IPS-18c (cell line): ENCODE results near the gene CRX.
A peak's percentile ranks its signal among the peaks of the same experiment; 100 is the strongest.
"Not testable (repeated sequence)": the region's sequence is repeated elsewhere in the genome, so short reads cannot be mapped to it uniquely, and the experiment has no call there.

ENCODE experiments used
- H3K4me3 ChIP-seq: 2 replicates; pipeline ENCODE4 v1.7.0; 2013; ENCODE audit warnings: low read depth, mild to moderate bottlenecking, low read length, moderate library complexity; ENCODE audit not compliant: insufficient read depth
- H3K9me3 ChIP-seq: one replicate; pipeline ENCODE4 v1.6.1; 2013; ENCODE audit warnings: mild to moderate bottlenecking, low read length, moderate library complexity; ENCODE audit not compliant: control insufficient read depth, insufficient read depth

The CRX gene

GRCh38 chr19:47821460-47822020, at the start of gene CRX:
TSS of gene CRX (plus strand) at chr19:47821937. CDS start at chr19:47834444, 12,507 bp downstream.
- H3K9me3 ChIP-seq, result no peaks in the 10 kb centered on the region
- peak within 1 kb of the TSS; percentile 20; the same call in 1 of the 2 replicates for H3K4me3 ChIP-seq

GRCh38 chr19:47776568-47776967, 45.2 kb upstream of the CRX start:
- Histone ChIP-seq H3K9me3 (no peaks in the 10 kb centered on the region), H3K4me3 (no peak overlapping the region)

- H3K9me3 ChIP-seq, result not testable (repeated sequence)
- peak overlapping the region; percentile 70; the same call in 1 of the 2 replicates for H3K4me3 ChIP-seq
Observed at GRCh38 chr19:47777245-47778048, 44.3 kb upstream of the CRX start.

DNA sequence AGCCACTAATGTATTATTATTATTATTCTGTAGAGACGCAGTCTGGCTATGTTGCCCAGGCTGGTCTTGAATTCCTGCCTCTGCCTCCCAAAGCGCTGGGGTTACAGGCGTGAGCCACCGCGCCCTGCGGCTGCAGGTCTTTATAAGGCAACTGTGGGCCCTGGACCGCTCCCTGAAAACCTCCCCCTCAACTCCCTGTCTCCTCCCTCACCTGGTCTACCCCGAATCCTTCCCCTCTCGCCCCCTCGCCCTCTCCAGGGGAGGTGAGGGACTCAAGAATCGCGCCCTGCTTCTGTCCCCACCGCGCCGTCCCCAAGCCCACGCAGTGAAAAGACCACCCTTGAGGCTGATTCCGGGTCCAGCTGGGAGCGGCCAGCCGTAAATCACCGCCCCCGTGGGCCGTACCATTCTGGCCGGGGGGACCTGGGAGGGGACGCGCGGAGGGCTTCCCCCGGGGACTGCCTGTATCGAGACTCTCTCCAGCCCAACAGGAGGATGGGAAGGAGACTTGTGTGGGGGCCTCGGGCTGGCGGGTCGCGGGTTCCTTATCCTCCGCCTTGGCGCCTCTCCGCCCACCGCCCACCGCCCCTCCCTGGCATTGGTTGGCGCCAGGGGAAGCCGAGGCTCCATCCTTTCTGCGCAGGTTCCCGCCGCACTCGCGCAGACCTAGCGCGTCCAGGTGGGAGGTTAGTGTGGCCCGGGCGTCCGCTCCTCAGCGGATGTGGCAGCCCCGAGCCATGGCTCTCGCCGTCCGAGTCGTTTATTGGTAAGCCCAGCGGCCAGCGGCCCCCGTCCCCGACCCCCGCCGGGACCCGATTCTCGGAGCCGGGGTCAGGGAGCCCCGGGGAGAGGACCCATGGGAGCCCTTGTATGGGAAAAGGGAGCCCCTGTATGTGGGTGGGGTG, 43.4 kb upstream of the CRX start, which contains the start of gene SELENOW:
Gene SELENOW, plus strand, starts transcription at position 655 of the 905 bp plus-strand sequence. Its CDS starts 83 bp downstream, at position 738.
- Histone ChIP-seq H3K9me3 (no peaks in the 10 kb centered on the region), H3K4me3 (peak within 1 kb of the TSS; percentile 70)

DNA sequence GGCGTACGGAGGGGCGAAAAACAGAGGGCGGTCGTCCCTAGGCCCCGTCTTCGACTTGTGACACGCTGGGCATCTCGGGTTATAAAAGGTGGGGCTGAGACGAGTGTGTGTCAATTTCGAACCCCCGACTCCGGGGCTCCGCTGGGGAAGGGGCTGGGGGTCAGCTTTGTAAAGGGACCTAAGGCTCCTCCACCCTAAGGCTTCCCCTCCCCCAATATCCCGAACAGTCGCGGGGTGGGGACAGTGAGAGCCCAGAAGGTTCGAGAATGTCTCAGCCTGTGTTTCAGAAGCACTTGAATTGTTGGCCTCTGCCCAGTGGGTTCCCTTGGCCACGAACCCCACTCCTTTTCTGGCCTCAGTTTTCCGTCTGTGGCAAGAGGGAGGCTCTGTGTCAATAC, 42.8 kb upstream of the CRX start:
- H3K9me3 ChIP-seq, result no peaks in the 10 kb centered on the region

GRCh38 chr19:47779524-47780214, 42.1 kb upstream of the CRX start:
- Histone ChIP-seq H3K4me3 (peak overlapping the region; percentile 70), H3K9me3 (no peaks in the 10 kb centered on the region)

More for the DNA sequence above, 42.8 kb upstream of the CRX start:
- H3K4me3 ChIP-seq, result peak overlapping the region; percentile 70

- H3K9me3 ChIP-seq, result no peaks in the 10 kb centered on the region
- H3K4me3 ChIP-seq, result peak overlapping the region; percentile 70; the same call in 1 of the 2 replicates
Observed at GRCh38 chr19:47780215-47780551, 41.6 kb upstream of the CRX start.

GRCh38 chr19:47781590-47782262, 40.0 kb upstream of the CRX start:
- Histone ChIP-seq H3K9me3 (no peaks in the 10 kb centered on the region), H3K4me3 (no peak overlapping the region)

DNA sequence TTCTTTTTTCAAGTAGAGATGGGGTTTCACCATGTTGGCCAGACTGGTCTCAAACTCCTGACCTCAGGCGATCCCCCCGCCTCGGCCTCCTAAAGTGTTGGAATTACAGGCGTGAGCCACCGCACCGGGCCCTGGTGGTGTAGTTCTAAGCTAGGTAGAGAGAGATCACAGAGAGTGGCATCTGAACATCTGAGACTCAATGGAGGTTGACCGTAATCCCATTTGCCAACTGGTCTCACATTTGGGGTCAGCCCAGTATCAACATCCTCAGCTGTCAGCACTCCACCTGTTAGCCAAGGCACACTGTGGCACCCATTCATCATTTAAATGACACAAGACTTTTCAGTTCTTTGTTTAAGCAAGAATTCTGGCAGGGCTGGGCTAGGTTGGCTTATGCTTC, 35.2 kb upstream of the CRX start:
- Histone ChIP-seq H3K4me3 (no peak overlapping the region), H3K9me3 (peaks cover 2% of the 10 kb centered on the region)

GRCh38 chr19:47787307-47787706, 34.4 kb upstream of the CRX start:
- not testable (repeated sequence) for H3K4me3 ChIP-seq, H3K9me3 ChIP-seq

DNA sequence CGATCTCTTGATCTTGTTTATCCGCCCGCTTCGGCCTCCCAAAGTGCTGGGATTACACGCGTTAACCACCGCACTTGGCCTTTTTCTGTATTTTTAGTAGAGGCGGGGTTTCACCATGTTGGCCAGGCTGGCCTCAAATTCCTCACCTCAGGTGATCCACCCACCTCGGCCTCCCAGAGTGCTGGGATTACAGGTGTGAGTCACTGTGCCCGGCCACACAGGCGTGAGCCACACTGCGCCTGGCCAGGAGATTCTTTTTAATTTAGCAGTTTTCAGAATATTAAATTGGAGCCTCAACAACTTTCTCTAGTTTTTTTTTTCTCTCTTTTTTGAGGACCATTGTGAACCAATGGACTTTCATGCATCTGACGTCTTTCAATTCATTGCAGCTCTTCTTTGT, 31.9 kb upstream of the CRX start:
- H3K9me3 ChIP-seq, H3K4me3 ChIP-seq: not testable (repeated sequence)

GRCh38 chr19:47790398-47790814, 31.3 kb upstream of the CRX start:
- Histone ChIP-seq H3K4me3 (no peak overlapping the region; the same call in 1 of the 2 replicates), H3K9me3 (peaks cover 2% of the 10 kb centered on the region)

- Histone ChIP-seq H3K9me3 (peaks cover 2% of the 10 kb centered on the region), H3K4me3 (no peak overlapping the region)
Observed at GRCh38 chr19:47792616-47793015, 29.1 kb upstream of the CRX start.

DNA sequence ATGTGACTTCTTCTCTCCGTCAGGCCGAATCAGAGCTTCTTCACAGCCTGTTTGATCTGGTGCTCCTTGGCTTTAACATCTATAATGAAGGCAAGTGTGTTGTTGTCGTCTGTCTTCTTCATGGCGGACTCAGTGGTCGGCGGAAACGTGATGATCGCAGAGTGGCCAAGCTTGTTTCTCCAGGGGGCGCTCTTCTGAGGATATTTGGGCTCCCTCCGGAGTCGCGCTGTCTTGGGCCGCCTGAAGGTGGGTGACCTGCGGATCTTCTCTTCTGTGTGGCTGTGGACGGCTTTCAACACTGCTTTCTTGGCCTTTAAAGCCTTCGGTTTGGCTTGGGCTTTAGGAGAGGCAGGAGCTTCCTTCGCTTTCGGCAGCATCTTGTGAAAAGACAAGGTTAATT, 27.2 kb upstream of the CRX start:
- Histone ChIP-seq H3K4me3 (no peak overlapping the region), H3K9me3 (peaks cover 2% of the 10 kb centered on the region)

DNA sequence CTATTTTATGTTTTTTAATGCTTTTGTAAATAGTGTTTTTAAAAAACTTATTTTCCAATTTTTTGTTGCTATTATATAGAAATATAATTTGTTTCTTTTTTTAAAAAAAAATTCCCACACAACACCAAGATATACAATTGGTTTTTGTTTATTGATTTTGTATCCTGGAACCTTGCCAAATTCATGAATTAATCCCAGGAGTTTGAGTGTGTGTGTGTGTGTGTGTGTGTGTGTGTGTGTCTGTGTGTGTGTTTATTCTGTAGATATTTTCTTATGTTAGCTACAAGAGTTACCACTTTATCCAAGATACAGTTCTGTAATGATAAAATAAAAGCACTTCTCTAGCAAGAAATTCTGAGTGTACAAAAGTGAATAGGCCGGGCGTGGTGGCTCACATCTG, 25.0 kb upstream of the CRX start:
- H3K4me3 ChIP-seq, result no peak overlapping the region
- peaks cover 2% of the 10 kb centered on the region for H3K9me3 ChIP-seq

- Histone ChIP-seq H3K4me3 (no peak overlapping the region), H3K9me3 (peaks cover 2% of the 10 kb centered on the region)
Observed at GRCh38 chr19:47797996-47798903, 23.5 kb upstream of the CRX start.
